GM21423 (cell line): Measurements from ENCODE around the gene EPHB1.

Source experiments
- ATAC-seq: cut with Tn5 transposase; IDR thresholded peaks from one replicate; pipeline ENCODE4 v1.9.1; 2021; ENCODE audit warnings: mild to moderate bottlenecking, moderate library complexity; ENCODE audit not compliant: unreplicated experiment

EPHB1 gene

GRCh38 chr3:134903837-134904236, 108.8 kb downstream of the EPHB1 start:
- ATAC-seq, result peak; percentile 27

GRCh38 chr3:134904241-134904771, 109.2 kb downstream of the EPHB1 start:
- ATAC-seq, result peak; percentile 93

GRCh38 chr3:134904776-134905646, 110.0 kb downstream of the EPHB1 start:
- ATAC-seq, result peak; percentile 18

- no peak for ATAC-seq
Observed at GRCh38 chr3:134905647-134905935, 110.5 kb downstream of the EPHB1 start.

GRCh38 chr3:134908271-134908670, 113.2 kb downstream of the EPHB1 start:
- no peak for ATAC-seq

- no peak for ATAC-seq
Observed at GRCh38 chr3:134910026-134910425, 115.0 kb downstream of the EPHB1 start.

GRCh38 chr3:134911586-134912548, 116.8 kb downstream of the EPHB1 start:
- ATAC-seq, result no peak

- no peak for ATAC-seq
Observed at GRCh38 chr3:134916276-134916961, 121.4 kb downstream of the EPHB1 start.

- ATAC-seq, result no peak
Observed at GRCh38 chr3:134917631-134918030, 122.6 kb downstream of the EPHB1 start.

GRCh38 chr3:134918441-134918840, 123.4 kb downstream of the EPHB1 start:
- peak; percentile 92 for ATAC-seq

GRCh38 chr3:134922101-134922500, 127.0 kb downstream of the EPHB1 start:
- ATAC-seq, result no peak

GRCh38 chr3:134922866-134923265, 127.8 kb downstream of the EPHB1 start:
- no peak for ATAC-seq

- no peak for ATAC-seq
Observed at GRCh38 chr3:134923286-134923685, 128.2 kb downstream of the EPHB1 start.

GRCh38 chr3:134927599-134927998, 132.5 kb downstream of the EPHB1 start:
- no peak for ATAC-seq

- ATAC-seq, result no peak
Observed at GRCh38 chr3:134928392-134928791, 133.3 kb downstream of the EPHB1 start.

- no peak for ATAC-seq
Observed at GRCh38 chr3:134928819-134929218, 133.8 kb downstream of the EPHB1 start.

- ATAC-seq, result no peak
Observed at GRCh38 chr3:134929976-134930375, 134.9 kb downstream of the EPHB1 start.

GRCh38 chr3:134931045-134931785, 136.2 kb downstream of the EPHB1 start:
- no peak for ATAC-seq

GRCh38 chr3:134932035-134932434, 137.0 kb downstream of the EPHB1 start:
- ATAC-seq, result no peak

- ATAC-seq, result no peak
Observed at GRCh38 chr3:134933997-134934396, 138.9 kb downstream of the EPHB1 start.
